Skin epidermis (tissue), 12 donors: ENCODE measurements around the gene HLA-DMB.

Source experiments
- H3K27ac ChIP-seq, 21 experiments: fragments of 200-600 bp; sonication (generic) in 11 of 21; one replicate each; pipeline ENCODE4 v1.5.0; 2020; ENCODE audit warnings: mild to moderate bottlenecking in 3 of 21, inconsistent platforms in 2 of 21, moderate library complexity in 2 of 21
- H3K4me3 ChIP-seq, 7 experiments: fragments of 200-600 bp; sonication (generic) in 2 of 7; one replicate each; pipeline ENCODE4 v1.5.0; 2020; ENCODE audit warnings: inconsistent platforms in 2 of 7, mild to moderate bottlenecking in 2 of 7, moderate library complexity in 1 of 7

The HLA-DMB gene

DNA sequence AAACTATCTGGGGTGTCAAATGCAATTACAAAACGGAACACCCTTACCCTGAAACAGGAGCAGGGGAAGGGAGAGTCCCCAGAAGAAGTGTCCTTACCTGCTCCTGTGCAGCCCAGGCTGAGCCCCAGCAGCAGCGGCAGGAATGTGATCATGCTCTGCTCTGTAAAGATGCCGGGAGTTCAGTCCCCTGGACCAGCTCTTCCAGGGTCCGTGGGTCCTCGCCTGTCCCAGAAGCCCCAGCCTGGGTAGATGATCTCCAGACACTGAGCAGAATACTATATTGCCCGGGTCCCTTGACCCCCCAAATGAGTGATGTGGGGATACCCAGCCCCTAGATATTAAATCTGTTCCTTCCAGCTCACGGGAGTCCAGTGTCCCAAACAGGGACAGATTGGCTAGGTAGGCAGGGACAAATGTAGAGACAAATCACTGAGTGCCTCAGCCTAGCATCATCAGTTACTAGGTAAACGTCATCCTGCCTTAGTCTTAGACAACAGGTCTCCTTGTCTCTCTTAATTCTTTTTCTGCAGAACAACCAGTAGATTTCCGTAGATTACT is at the start of gene HLA-DMB:
TSS of gene HLA-DMB (minus strand) at position 373 of the 558 bp plus-strand sequence. CDS start at position 152, 221 bp downstream.
- Histone ChIP-seq H3K4me3 (peak within 1 kb of the TSS; percentile 21 to 48 (median 39)), H3K27ac (peak within 1 kb of the TSS; percentile 27 to 98 (median 80))

- H3K27ac ChIP-seq = no peak overlapping the region
- no peak overlapping the region for H3K4me3 ChIP-seq
Measured at GRCh38 chr6:32989368-32989767, 48.5 kb upstream of the HLA-DMB start.

DNA sequence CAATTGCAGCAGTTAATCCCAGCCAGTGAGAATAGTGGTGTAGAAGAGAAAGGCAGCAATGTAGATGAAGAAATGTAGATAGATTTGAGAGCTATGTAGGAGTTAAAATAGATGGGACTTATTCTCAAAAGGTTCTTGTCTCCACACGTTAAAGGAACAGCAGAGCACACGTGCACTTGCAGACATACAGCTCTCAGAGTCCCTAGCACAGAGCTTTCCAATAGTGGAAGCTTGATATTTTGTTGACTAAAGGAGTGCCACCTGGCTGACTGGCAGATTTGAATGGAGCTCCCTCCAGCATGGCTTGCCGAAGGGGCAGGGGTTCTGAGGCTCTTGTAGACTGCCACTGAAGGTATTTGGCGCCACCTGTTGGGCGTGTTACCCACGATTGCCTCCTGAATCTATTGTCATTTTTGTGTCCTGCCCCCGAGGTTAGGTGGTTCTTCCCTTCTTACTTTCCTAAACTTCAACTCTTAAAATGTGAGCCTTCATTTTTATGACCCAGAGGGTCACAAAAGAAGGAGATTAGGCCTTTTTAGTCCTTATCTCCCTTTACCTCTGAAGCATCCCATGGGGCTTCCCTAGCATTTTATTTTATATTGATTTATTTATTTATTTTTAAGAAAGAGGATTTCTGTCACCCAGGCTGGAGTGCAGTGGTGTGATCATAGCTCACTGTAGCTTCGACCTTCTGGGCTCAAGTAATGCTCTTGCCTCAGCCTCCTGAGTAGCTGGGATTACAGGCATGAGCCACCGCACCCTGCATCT is 44.0 kb upstream of the HLA-DMB start:
- Histone ChIP-seq H3K27ac (peak overlapping the region in 1 of 21 experiments; percentile 37), H3K4me3 (no peak overlapping the region)

DNA sequence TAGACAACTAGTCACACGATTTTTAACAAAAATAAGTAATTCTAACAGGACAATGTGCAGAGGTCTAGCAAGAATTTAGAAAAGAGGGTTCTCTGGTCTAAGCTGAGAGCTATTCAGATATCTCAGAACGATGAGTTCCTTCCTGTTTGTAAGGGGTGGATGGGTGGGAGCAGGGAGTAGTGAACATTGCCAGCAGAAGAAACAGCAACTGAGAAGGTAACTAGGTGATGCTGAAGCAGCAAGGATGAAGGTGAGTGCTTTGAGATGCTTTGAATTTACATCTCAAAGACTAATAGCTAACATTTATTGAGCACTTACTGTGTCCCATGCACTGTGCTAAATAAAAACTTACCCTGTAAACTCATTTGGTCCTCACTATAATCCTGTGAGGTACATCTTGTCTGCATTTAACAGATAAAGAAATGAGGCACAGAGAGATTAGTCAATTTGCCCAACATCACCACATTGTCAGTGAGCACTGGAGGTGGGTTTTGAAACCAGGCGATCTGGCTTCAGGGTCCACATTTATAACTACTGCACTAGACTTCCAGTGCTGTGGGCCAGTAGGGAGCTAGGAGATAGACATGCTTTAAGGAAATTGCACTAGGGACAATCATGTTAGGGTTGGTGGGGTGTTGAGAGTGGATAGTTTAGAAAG is 43.3 kb upstream of the HLA-DMB start:
- Histone ChIP-seq H3K27ac (peak overlapping the region in 1 of 21 experiments; percentile 37), H3K4me3 (no peak overlapping the region)

DNA sequence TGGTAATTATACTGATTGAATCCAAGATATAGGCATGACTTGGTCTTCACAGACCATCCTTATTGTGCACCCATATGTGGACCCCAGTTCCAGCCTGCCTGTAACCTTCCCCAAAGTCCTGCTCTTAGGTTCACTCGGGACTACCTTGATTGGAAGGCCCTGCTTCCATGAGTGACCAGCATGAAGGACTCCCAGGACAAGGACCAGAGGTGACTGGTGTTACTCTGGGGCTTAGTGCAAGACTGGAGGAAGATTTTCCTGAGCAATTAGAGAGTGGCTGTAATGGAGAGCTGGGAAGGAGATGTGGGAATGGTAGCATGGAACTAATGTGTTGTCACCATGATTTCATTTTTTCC is 42.6 kb upstream of the HLA-DMB start:
- H3K4me3 ChIP-seq = no peak overlapping the region
- H3K27ac ChIP-seq = no peak overlapping the region

DNA sequence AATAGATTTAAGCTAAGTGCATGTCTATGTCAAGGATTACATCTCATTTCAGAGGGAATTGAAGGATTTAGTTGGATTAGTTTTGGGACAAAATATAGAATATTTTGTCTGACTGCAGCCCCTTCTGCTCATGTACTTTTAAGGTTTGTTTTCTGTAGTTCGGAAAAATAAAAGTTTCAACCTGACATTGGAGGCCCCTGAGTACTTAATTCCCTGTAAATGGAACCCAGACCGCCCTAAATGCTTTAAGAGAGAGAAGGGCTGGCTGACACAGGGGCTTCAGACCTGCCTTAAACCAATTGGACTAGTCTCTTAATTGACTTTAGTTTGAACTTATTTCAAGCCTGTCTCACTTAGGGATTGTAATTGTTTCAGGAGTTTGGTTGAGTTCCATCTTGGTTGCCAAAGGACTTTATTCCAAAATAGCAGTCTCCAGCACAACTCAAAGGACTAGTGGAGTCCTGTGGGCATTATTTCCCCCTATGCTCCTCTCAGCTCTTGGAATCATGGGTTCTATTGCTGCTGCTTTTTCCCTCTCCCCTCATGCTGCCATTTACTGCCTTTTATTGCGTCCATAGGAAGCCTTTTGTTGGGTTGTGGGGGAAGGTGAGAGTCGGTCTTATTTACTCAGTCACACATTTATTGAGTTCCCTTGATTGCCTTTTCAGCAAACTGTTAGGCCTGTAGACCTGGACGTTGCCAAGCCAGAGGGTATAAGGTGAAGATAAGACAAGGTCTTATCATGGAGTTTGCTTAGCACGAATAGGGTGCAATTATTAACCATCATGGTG is 42.1 kb upstream of the HLA-DMB start:
- Histone ChIP-seq H3K4me3 (no peak overlapping the region), H3K27ac (peak overlapping the region in 1 of 21 experiments; percentile 27)

DNA sequence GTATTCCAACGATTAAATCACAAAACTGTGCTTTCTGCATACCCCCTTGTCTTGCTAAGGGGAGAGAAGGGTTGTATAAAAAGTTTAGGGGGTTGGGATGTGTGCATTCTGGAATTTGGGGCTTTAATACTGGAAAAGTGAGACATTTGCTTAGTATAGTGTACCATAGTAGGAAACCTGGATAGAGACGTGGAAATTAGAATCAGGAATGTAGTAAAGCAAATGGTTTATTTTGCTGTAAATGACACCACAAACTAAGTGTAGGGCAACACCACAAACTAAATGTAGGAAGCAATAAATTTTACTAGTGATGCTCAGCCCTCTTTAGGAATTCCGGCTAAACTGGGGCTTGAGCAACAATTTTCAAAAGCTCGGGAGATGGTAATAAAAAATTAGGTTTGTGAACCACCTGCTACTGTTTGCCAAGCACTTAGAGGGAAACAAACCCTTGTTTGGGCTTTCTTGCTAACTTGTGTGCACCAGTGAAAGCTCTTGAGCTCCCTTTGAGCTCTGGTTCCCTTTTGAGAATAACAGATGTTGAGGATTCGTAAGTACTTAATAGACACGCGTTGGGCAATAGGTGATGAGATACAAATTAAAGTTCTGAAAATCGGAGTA is 41.4 kb upstream of the HLA-DMB start:
- Histone ChIP-seq H3K27ac (no peak overlapping the region), H3K4me3 (no peak overlapping the region)

GRCh38 chr6:32980488-32981038 is 39.7 kb upstream of the HLA-DMB start:
- Histone ChIP-seq H3K4me3 (no peak overlapping the region), H3K27ac (peak overlapping the region in 1 of 21 experiments; percentile 6)

DNA sequence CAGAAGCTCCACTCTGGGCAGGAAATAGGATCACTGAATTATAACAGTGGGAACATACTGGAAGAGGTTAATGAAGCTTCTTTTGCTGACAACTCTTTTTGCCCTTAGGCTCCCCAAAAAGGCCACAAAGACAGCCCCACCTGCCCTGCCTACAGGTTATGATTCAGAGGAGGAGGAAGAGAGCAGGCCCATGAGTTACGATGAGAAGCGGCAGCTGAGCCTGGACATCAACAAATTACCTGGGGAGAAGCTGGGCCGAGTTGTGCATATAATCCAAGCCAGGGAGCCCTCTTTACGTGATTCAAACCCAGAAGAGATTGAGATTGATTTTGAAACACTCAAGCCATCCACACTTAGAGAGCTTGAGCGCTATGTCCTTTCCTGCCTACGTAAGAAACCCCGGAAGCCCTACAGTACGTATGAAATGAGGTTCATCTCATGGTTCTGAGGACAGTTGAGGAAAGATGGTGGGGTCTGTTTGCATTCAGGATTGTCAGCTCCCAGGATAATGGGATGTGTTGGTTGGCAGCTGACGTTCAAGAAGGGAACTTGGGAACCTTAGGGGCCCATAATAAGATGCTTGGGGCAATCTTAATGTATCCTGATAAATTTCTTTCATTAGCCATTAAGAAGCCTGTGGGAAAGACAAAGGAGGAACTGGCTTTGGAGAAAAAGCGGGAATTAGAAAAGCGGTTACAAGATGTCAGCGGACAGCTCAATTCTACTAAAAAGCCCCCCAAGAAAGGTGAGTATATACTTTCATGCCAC is 39.1 kb upstream of the HLA-DMB start:
- H3K4me3 ChIP-seq = no peak overlapping the region
- no peak overlapping the region for H3K27ac ChIP-seq

DNA sequence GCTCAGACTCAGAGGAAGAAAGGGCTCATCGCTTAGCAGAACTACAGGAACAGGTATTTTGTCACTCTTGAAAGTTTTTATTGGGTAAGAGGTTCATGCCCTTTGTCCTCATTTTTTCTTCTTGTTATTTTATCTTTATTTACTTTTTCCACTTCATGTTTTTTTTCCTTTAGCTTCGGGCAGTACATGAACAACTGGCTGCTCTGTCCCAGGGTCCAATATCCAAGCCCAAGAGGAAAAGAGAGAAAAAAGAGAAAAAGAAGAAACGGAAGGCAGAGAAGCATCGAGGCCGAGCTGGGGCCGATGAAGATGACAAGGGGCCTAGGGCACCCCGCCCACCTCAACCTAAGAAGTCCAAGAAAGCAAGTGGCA is 37.1 kb upstream of the HLA-DMB start:
- Histone ChIP-seq H3K4me3 (no peak overlapping the region), H3K27ac (no peak overlapping the region)

DNA sequence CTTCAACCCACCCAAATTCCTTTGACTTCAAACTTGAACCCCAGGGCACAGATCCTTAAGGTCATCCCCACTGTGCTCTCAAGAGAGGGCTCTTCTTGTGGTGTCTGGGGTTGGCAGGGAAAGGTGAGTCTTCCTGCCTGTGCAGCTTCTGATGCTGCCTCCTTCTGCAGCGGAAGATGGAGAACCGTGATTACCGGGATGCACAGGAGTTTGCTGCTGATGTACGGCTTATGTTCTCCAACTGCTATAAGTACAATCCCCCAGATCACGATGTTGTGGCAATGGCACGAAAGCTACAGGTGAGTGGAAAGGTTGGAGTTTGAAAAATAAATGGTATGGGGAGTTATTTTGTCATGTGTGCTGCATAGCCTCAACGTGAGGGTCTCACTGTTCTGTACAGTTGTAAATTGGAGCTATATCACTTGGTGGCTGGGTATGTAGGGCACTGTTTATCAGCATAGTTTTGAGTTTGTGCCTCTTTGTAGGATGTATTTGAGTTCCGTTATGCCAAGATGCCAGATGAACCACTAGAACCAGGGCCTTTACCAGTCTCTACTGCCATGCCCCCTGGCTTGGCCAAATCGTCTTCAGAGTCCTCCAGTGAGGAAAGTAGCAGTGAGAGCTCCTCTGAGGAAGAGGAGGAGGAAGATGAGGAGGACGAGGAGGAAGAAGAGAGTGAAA is 36.6 kb upstream of the HLA-DMB start:
- no peak overlapping the region for H3K4me3 ChIP-seq
- peak overlapping the region in 1 of 21 experiments; percentile 9 for H3K27ac ChIP-seq

- Histone ChIP-seq H3K4me3 (no peak overlapping the region), H3K27ac (no peak overlapping the region)
Measured at GRCh38 chr6:32976334-32977069, 35.7 kb upstream of the HLA-DMB start.

DNA sequence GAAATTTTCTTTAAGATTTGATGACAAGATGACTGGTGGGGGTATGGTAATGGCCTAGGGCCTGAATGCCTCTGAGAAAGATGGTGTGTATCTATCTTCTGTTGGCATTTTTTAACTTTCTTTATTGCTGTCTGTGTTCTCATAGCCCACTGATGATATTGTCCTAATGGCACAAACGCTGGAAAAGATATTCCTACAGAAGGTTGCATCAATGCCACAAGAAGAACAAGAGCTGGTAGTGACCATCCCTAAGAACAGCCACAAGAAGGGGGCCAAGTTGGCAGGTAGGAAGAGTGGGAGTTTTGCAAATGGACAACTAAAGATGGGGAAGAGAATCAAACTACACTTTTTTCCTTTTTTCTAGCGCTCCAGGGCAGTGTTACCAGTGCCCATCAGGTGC is 35.1 kb upstream of the HLA-DMB start:
- peak overlapping the region in 2 of 7 experiments; percentile 90 to 98 for H3K4me3 ChIP-seq
- H3K27ac ChIP-seq = no peak overlapping the region

- peak overlapping the region; percentile 47 to 98 (median 90) for H3K4me3 ChIP-seq
- H3K27ac ChIP-seq = peak overlapping the region in 9 of 21 experiments; percentile 0 to 88 (median 19)
Measured at GRCh38 chr6:32974541-32975308, 33.9 kb upstream of the HLA-DMB start.

DNA sequence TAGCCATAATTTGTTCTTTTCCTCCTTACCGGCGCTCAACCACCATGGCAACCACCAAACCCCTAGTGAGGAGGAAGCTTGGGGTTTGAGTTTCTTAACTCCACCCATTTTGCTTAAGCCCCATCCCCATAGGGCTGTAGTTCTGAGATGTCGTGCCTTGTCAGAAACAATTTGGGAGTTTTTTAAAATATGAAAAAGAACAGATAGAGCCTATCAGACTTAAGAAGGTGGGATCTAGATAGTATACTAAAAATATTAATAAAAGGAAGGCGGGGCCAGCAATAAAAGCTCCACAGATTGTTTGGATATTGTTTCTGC is 33.1 kb upstream of the HLA-DMB start:
- H3K27ac ChIP-seq = peak overlapping the region in 14 of 21 experiments; percentile 1 to 100 (median 88)
- H3K4me3 ChIP-seq = peak overlapping the region; percentile 47 to 98 (median 90)

DNA sequence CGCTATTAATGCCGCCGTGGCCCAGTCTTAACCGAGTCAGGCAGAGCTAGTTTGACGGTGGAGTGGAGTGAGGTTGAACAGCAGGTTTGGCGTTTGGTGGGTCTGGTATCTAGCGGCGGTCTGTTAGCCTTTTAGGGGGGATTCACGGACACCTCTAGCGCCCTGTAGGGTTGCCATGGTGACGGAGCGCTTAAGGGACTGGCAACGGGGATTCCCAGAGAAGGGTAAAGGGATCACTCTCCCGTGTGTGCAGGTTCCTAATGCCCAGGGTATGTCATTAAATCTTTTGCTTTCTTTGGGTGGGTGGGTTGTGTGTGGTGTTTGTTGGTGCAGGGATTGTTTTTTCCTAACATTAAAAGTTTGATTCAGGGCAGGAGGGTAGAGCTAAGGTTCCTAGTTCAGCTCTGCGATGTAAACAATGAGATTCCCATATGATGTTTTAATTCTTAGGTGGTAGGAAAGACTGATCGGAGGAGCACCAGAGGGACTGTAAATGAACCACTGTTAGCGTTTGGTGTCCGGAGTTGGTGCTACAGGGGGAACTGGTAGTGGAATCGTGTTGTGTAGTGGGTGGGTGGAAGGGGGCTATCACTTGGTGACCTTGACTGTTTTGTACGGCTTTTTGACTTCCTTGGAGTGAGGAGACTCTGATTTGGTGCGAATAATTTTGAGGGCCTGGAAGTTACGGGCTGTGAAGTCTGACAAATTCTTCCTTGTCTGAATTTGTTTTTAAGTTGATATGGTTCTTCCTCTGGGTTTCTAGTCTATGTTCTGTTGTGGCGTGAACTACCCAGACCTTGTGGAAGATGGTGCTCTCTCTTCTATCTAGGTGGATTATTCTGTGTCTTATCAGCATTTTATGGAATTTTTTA is 32.6 kb upstream of the HLA-DMB start:
- Histone ChIP-seq H3K4me3 (peak overlapping the region; percentile 47 to 98 (median 90)), H3K27ac (peak overlapping the region; percentile 0 to 100 (median 97))
